B cell (primary cell): Measurements from ENCODE around the gene SDF2. TPM values are rescaled to one million over a fixed set of nuclear protein-coding genes. Genes with fewer than 3 reads are reported as not detected.

Experiments used
- ATAC-seq: fragments of 200-7000 bp; cut with Tn5 transposase; one replicate; pipeline ENCODE4 v1.10.0; 2021; ENCODE audit warnings: low read depth, mild to moderate bottlenecking, moderate number of reproducible peaks, moderate library complexity
- CTCF ChIA-PET: fragments of 350-600 bp; sonication (Branson Sonifier 250); formaldehyde crosslinking; loops from one replicate; lab custom pipeline; 2021; ENCODE audit warnings: antibody characterized with exemption, inconsistent platforms; lab: Charles Lee
- POLR2A ChIA-PET: fragments of 350-600 bp; sonication (Branson Sonifier 250); formaldehyde crosslinking; loops from one replicate; lab custom pipeline; 2021; ENCODE audit warnings: antibody characterized with exemption; lab: Charles Lee
- DNase-seq: peaks from one replicate; pipeline ENCODE4 v3.0.0; 2013
- H2AFZ ChIP-seq: 2 replicates; pipeline ENCODE4 v1.6.1; 2012; ENCODE audit warnings: mild to moderate bottlenecking, low read depth, low read length; ENCODE audit not compliant: insufficient read depth, poor library complexity, severe bottlenecking
- H3K27ac ChIP-seq, 2 donors: 1 replicate in 1 of 2; 2 replicates in 1 of 2; pipeline ENCODE4 v1.5.1; 2012 to 2013; ENCODE audit warnings: low read length in 2 of 2, mild to moderate bottlenecking in 2 of 2, moderate library complexity in 1 of 2
- H3K27me3 ChIP-seq, 4 experiments: fragments of 200-600 bp in 1 of 4; sonication (generic) in 1 of 4; replicated peaks in 1 of 4; 1 replicate in 2 of 4; 2 replicates in 2 of 4; pipeline versions ENCODE4 v1.6.1 to v1.7.0; 2013 to 2016; ENCODE audit warnings: low read length in 3 of 4, mild to moderate bottlenecking in 2 of 4, mixed read lengths in 1 of 4, moderate library complexity in 1 of 4; ENCODE audit not compliant: insufficient read depth in 4 of 4, control insufficient read depth in 3 of 4; ENCODE audit errors: control extremely low read depth in 1 of 4
- H3K36me3 ChIP-seq, 2 experiments: replicated peaks in 1 of 2; 1 replicate in 1 of 2; 2 replicates in 1 of 2; pipeline versions ENCODE4 v1.6.1 to v1.7.1; 2013; ENCODE audit warnings: low read length in 1 of 2; ENCODE audit not compliant: insufficient read depth in 2 of 2, control insufficient read depth in 1 of 2; ENCODE audit errors: control extremely low read depth in 1 of 2, extremely low read depth in 1 of 2
- H3K4me1 ChIP-seq, 2 donors: fragments of 200-600 bp in 1 of 2; sonication (generic) in 1 of 2; 1 replicate in 1 of 2; 2 replicates in 1 of 2; pipeline versions ENCODE4 v1.5.1 to v1.6.1; 2013 to 2017; ENCODE audit warnings: low read length in 2 of 2; ENCODE audit not compliant: control insufficient read depth in 2 of 2, insufficient read depth in 2 of 2
- H3K4me2 ChIP-seq: replicated peaks from 2 replicates; pipeline ENCODE3; 2012; ENCODE audit warnings: mild to moderate bottlenecking, low read depth, low read length; ENCODE audit not compliant: poor library complexity, severe bottlenecking
- H3K4me3 ChIP-seq, 5 experiments: fragments of 200-600 bp in 1 of 5; sonication (generic) in 1 of 5; 1 replicate in 3 of 5; 2 replicates in 2 of 5; pipeline versions ENCODE4 v1.5.1 to v1.7.0; 2011 to 2016; ENCODE audit warnings: low read length in 4 of 5, mild to moderate bottlenecking in 4 of 5, low read depth in 2 of 5, control low read depth in 1 of 5, moderate library complexity in 1 of 5; ENCODE audit not compliant: insufficient read depth in 1 of 5; ENCODE audit errors: control extremely low read depth in 1 of 5, extremely low read depth in 1 of 5
- H3K79me2 ChIP-seq: fragments of 200-600 bp; sonication (generic); one replicate; pipeline ENCODE4 v1.6.0; 2016; ENCODE audit warnings: low read length; ENCODE audit not compliant: control insufficient read depth, insufficient read depth
- H3K9ac ChIP-seq: fragments of 200-600 bp; sonication (generic); 2 replicates; pipeline ENCODE4 v1.6.1; 2017; ENCODE audit warnings: mild to moderate bottlenecking, low read length, moderate library complexity
- H3K9me3 ChIP-seq, 3 donors: one replicate each; pipeline versions ENCODE4 v1.6.1 to v1.7.1; 2013; ENCODE audit warnings: low read length in 2 of 3; ENCODE audit not compliant: control insufficient read depth in 2 of 3, insufficient read depth in 1 of 3; ENCODE audit errors: control extremely low read depth in 1 of 3
- H4K20me1 ChIP-seq: 2 replicates; pipeline ENCODE4 v1.6.0; 2012; ENCODE audit warnings: mild to moderate bottlenecking, low read length; ENCODE audit not compliant: insufficient read depth, control insufficient read depth, poor library complexity, severe bottlenecking
- H3K27ac Mint-ChIP-seq: one replicate; pipeline ENCODE4 v1.8.0; 2021; ENCODE audit warnings: mixed read lengths
- H3K27me3 Mint-ChIP-seq: one replicate; pipeline ENCODE4 v1.8.0; 2021; ENCODE audit warnings: mixed read lengths
- H3K4me1 Mint-ChIP-seq: one replicate; pipeline ENCODE4 v1.8.0; 2021; ENCODE audit warnings: mixed read lengths
- H3K4me3 Mint-ChIP-seq: one replicate; pipeline ENCODE4 v1.8.0; 2021; ENCODE audit warnings: mixed read lengths
- H3K9me3 Mint-ChIP-seq: one replicate; pipeline ENCODE4 v1.8.0; 2022; ENCODE audit warnings: mixed read lengths; ENCODE audit not compliant: insufficient read depth
- CTCF ChIP-seq: fragments of 200-600 bp; IDR thresholded peaks from one replicate; pipeline ENCODE4 v1.8.0; 2022; ENCODE audit warnings: antibody characterized with exemption, mild to moderate bottlenecking
- EZH2 ChIP-seq: IDR thresholded peaks from 2 replicates; pipeline ENCODE4 v1.6.1; 2012; ENCODE audit warnings: borderline replicate concordance, low read depth, mild to moderate bottlenecking, moderate library complexity, low read length; ENCODE audit not compliant: insufficient read depth, poor library complexity, severe bottlenecking
- WGBS: methylation state at CpG from one replicate; pipeline ENCODE4 v1.1.5; 2013; ENCODE audit warnings: missing lambda C conversion rate; ENCODE audit not compliant: insufficient coverage; 5-methylcytosine and 5-hydroxymethylcytosine counted together
- intact Hi-C: fragments of 100-400 bp; cut with micrococcal nuclease; formaldehyde crosslinking; loops from one replicate; pipeline ENCODE4 v1.10.0; 2022
- polyA plus RNA-seq: library from polyadenylated mRNA; depleted of rRNA; stranded (reverse); fragments of >200 nt; gene quantifications from 2 replicates; pipeline ENCODE4 v1.2.3, GENCODE V29; 2012
- total RNA-seq, 2 donors: library from RNA; stranded (reverse); fragments of 120-200 nt in 1 of 2; gene quantifications; 1 replicate in 1 of 2; 2 replicates in 1 of 2; pipeline versions ENCODE4 v1.2.3 to v1.2.4, GENCODE V29; 2013 to 2022

The SDF2 gene
- total and polyA plus RNA-seq, 2 donors (not counting 1 experiment from before 2014, with no cell fraction given) = 32.6 to 40.4 TPM

GRCh38 chr17:28622186-28622585 lies 39.5 kb downstream of the SDF2 start:
- DNase-seq (no peak), ATAC-seq (no peak)
- no peaks in the 10 kb centered on the region for H4K20me1 ChIP-seq
- TF ChIP-seq EZH2 (no peak), CTCF (no peak)
- Mint-ChIP-seq H3K27ac (no peak overlapping the region), H3K4me3 (no peak overlapping the region), H3K27me3 (no peaks in the 10 kb centered on the region), H3K4me1 (no peaks in the 10 kb centered on the region), H3K9me3 (no peaks in the 10 kb centered on the region)
- H3K4me3 ChIP-seq = no peak overlapping the region
- ChIA-PET POLR2A (no interaction called here), CTCF (interaction anchor here (1.1 to 15.2 kb wide), 2 partner anchors 12 to 125 kb away, joined by 3 to 220 read pairs; no protein-coding TSS in a partner anchor)
- intact Hi-C loops = no loop called here
- H3K9me3 ChIP-seq = no peaks in the 10 kb centered on the region
- H3K27ac ChIP-seq = no peak overlapping the region
- no peak overlapping the region for H3K9ac ChIP-seq
- H2AFZ ChIP-seq = no peak overlapping the region
- peaks cover 18 to 88% of the 10 kb centered on the region in 2 experiments for H3K36me3 ChIP-seq
- H3K4me2 ChIP-seq = no peak overlapping the region
- no CpG with 5 or more reads among the region's 3 CpGs for WGBS
- H3K79me2 ChIP-seq = no peaks in the 10 kb centered on the region
- no peaks in the 10 kb centered on the region for H3K4me1 ChIP-seq
- H3K27me3 ChIP-seq = no peaks in the 10 kb centered on the region

- ATAC-seq (no peak), DNase-seq (no peak)
- no peaks in the 10 kb centered on the region for H3K9me3 ChIP-seq
- TF ChIP-seq EZH2 = no peak
- TF ChIP-seq CTCF = no peak
- no peaks in the 10 kb centered on the region for H3K27me3 ChIP-seq
- no peak overlapping the region for H3K9ac ChIP-seq
- peaks cover 22 to 96% of the 10 kb centered on the region in 2 experiments for H3K36me3 ChIP-seq
- H3K4me1 ChIP-seq = peaks cover 7 to 10% of the 10 kb centered on the region in 2 donors
- Mint-ChIP-seq H3K27me3 (no peaks in the 10 kb centered on the region), H3K9me3 (no peaks in the 10 kb centered on the region), H3K4me3 (no peak overlapping the region), H3K4me1 (peaks cover 12% of the 10 kb centered on the region), H3K27ac (no peak overlapping the region)
- POLR2A ChIA-PET = no interaction called here
- CTCF ChIA-PET = interaction anchor here (15.2 kb wide), 1 partner anchor 123 kb away, joined by 220 read pairs; no protein-coding TSS in a partner anchor
- WGBS = 100% methylated on average over 1 of the region's 2 CpGs
- no peak overlapping the region for H3K4me2 ChIP-seq
- H2AFZ ChIP-seq = no peak overlapping the region
- no peak overlapping the region for H3K27ac ChIP-seq
- H4K20me1 ChIP-seq = no peaks in the 10 kb centered on the region
- intact Hi-C loops = no loop called here
- no peaks in the 10 kb centered on the region for H3K79me2 ChIP-seq
- no peak overlapping the region for H3K4me3 ChIP-seq
Measured at GRCh38 chr17:28620010-28620409, 41.7 kb downstream of the SDF2 start.
